GM12892 (cell line): ENCODE data around the gene PSMA7.

Experiments
- DNase-seq: peaks from one replicate; pipeline ENCODE4 v3.0.0; 2011; ENCODE audit not compliant: insufficient read length
- FAIRE-seq: peaks from 2 replicates; lab custom pipeline; 2011; peaks lifted over from hg19 to GRCh38; lab: Jason Lieb, UNC
- POLR2A ChIP-seq: IDR thresholded peaks from 2 replicates; pipeline ENCODE4 v1.6.1; 2011; ENCODE audit warnings: low read depth, low read length, control low read depth
- POLR2AphosphoS5 ChIP-seq: IDR thresholded peaks from 2 replicates; pipeline ENCODE4 v1.6.1; 2011; ENCODE audit warnings: low read depth, low read length, control low read depth
- TAF1 ChIP-seq: IDR thresholded peaks from 2 replicates; pipeline ENCODE4 v1.6.1; 2011; ENCODE audit warnings: low read depth, mild to moderate bottlenecking, control low read depth, low read length, borderline replicate concordance

PSMA7 gene

GRCh38 chr20:62159839-62160238 lies 16.6 kb upstream of the PSMA7 start:
- FAIRE-seq (peak; percentile 51), DNase-seq (peak; percentile 63)
- TF ChIP-seq TAF1: no peak
- no peak for TF ChIP-seq POLR2AphosphoS5
- no peak for TF ChIP-seq POLR2A

- DNase-seq (no peak), FAIRE-seq (no peak)
- TF ChIP-seq TAF1 (no peak), POLR2A (no peak), POLR2AphosphoS5 (no peak)
These were observed 15.9 kb upstream of the PSMA7 start for GRCh38 chr20:62159052-62159451.

DNA sequence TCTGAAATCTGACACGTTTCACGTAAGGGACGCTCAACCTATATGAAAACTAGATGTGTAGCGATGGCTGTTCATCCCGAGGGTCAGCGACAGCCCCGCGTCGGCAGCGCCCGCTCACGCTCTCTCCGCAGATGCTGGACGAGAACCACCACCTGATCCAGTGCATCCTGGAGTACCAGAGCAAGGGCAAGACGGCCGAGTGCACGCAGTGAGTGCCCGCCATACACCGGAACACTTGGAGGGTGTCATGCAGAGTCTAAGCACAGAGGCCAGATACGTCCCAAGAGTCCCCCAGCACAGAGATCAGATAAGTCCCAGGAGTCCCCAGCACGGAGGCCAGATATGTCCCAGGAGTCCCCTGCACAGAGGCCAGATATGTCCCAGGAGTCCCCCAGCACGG lies 15.3 kb upstream of the PSMA7 start:
- TF ChIP-seq POLR2A: no peak
- no peak for TF ChIP-seq POLR2AphosphoS5
- no peak for TF ChIP-seq TAF1
- FAIRE-seq: no peak
- DNase-seq: no peak

DNA sequence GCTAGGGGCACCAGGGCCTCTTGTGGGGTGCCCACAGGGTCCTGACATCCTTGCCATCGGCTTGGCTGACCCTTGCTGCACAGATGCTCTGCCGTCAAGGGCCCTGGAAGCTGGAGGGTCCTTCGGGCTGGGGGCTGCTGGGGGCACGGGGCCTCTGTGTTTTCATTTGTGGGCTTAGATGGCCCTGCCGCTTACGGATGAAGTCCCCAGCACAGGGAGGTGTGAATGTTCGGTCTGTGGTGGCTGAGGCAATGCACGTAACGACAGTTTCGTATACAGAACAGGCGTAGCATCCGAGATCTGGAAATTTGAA lies 14.8 kb upstream of the PSMA7 start:
- TF ChIP-seq TAF1 (no peak), POLR2AphosphoS5 (no peak), POLR2A (no peak)
- DNase-seq (no peak), FAIRE-seq (no peak)

- TF ChIP-seq TAF1: no peak
- no peak for TF ChIP-seq POLR2AphosphoS5
- no peak for TF ChIP-seq POLR2A
- FAIRE-seq (no peak), DNase-seq (no peak)
These were observed 14.3 kb upstream of the PSMA7 start for GRCh38 chr20:62157387-62158087.

DNA sequence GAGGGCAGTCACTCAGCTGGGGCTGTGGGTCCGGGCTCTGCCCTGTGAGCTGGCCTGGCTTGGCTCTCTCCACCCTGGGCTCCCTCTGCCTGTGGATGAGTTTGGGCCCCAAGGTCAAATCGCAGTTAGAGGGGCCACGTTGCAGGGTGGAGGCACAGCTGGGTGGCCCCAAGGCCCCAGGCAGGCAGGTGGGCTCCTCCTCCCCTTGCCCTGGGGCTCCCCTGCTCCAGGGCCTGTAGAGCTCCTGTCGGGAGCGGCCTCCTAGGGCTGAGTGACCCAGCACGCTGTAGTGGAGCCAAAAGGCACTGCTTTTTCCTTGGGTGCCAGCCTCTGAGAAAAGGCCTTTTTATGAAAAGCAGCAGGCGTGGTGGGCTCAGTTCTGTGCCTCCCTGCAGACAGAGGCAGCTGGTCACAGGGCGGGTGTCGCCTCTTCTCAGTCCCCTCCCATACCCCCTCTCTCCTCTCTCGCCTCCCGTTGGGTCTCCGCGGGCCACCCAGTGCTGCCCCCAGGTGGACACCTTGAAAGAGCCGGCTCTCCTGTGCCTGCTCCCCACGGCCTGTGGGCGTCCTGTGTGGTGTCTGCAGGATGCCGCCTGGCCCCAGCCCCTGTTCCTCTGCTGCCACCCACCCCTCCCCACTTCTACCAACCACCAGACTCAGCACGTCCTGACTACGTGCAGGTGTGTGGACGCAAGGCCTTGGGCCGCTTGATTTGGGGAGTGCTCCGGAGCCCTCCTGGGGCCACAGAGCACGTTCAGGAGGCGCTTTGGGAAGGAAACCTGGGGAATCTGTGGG lies 13.6 kb upstream of the PSMA7 start:
- no peak for FAIRE-seq
- TF ChIP-seq POLR2AphosphoS5 (no peak), POLR2A (no peak), TAF1 (no peak)
- DNase-seq: peak; percentile 87

DNA sequence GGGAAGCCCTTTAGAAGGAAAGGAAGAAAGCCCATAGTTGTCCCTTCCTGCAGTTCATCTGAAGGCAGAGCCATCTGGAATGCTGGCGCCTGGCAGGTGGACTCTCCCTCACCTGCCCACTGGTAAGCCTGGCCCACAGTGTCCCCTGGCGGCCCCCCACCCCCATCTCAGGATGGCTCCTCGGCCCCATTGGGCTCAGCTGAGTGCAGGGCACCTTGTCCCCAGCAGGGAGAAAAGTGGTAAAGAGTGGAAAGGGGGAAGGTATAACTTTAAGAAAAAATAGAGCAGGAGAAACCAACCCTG lies 13.0 kb upstream of the PSMA7 start:
- TF ChIP-seq POLR2A (no peak), TAF1 (no peak), POLR2AphosphoS5 (no peak)
- FAIRE-seq: no peak

DNA sequence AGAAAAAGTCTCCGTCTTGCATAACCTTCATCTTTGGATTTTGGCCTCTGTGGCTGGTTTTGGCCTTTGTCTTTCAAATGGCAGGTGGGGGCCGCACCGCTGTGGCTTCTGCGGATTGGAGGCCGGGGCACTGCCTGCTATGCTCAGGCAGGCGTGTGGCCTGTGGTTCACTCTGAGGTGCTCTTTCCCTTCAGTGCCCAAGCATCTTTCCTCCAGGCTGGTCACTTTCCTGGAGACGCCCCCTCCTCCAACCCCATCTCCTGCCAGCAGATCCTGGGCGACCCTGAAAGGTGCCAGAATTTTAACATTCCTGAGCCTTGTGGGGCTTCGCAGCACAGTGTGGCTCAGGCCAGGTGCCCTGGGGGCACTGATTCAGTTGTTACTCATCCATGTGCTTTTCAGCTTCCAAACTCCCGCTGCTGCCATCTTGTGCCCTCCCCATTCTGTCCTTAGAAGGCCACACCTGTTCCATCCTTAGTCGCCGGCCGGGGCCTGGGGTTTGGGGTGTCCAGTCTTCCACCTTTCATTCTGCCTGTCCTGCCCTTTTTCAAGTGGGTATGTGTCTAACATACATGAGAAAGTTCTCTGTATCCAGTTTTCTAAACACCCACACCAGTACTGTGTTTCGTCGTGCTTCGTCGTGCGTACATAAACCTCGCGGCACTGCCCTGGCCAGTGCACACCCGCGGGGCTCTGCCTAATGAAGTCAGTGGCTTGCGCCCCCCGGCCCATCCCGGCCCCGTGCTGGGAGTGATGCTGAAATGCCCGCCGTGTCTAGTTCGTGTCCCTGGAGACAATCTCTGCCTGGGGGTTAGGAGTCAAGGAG lies 12.4 kb upstream of the PSMA7 start:
- TF ChIP-seq POLR2A (no peak), POLR2AphosphoS5 (no peak), TAF1 (no peak)
- FAIRE-seq: no peak
- no peak for DNase-seq

More for the DNA sequence above, 13.0 kb upstream of the PSMA7 start:
- DNase-seq: no peak

DNA sequence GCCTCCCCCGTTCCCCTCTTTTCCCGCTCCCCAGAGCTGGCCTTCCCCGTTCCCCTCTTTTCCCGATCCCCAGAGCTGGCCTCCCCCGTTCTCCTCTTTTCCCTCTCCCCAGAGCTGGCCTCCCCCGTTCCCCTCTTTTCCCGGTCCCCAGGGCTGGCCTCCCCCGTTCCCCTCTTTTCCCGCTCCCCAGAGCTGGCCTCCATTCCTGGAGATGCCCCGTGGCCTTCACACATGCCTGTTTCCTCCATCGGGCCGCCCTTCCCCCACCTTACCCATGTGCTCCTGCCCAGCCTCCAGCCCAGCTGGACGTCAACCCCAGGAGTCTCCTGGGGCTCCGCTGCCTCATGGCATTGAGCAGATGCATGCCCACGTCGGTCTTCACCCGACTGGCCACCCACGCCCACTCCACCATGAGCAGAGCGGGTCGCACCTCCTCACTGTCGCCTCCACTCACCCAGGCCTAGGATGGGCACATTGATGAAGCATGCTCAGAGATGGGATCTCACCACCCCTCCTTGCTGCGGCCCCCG lies 8.7 kb upstream of the PSMA7 start:
- FAIRE-seq: no peak
- DNase-seq: no peak
- TF ChIP-seq POLR2A (no peak), POLR2AphosphoS5 (no peak), TAF1 (no peak)

GRCh38 chr20:62151225-62151624 lies 8.0 kb upstream of the PSMA7 start:
- no peak for FAIRE-seq
- DNase-seq: no peak
- no peak for TF ChIP-seq POLR2A
- no peak for TF ChIP-seq POLR2AphosphoS5
- no peak for TF ChIP-seq TAF1

DNA sequence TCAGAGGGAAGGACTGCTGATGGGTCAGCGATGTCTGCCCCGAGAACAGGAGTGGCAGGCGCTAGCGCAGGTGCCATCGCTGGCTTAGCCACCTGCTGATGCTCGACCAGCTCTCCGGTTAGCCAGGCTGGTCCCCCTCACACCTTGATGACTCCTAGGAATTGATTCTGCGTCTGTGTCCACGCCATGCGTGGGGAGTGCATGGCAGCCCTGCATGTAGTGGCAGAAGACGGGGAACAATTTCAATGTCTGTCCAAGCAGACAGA lies 7.0 kb upstream of the PSMA7 start:
- FAIRE-seq: no peak
- DNase-seq: no peak
- no peak for TF ChIP-seq TAF1
- TF ChIP-seq POLR2A: no peak
- no peak for TF ChIP-seq POLR2AphosphoS5

DNA sequence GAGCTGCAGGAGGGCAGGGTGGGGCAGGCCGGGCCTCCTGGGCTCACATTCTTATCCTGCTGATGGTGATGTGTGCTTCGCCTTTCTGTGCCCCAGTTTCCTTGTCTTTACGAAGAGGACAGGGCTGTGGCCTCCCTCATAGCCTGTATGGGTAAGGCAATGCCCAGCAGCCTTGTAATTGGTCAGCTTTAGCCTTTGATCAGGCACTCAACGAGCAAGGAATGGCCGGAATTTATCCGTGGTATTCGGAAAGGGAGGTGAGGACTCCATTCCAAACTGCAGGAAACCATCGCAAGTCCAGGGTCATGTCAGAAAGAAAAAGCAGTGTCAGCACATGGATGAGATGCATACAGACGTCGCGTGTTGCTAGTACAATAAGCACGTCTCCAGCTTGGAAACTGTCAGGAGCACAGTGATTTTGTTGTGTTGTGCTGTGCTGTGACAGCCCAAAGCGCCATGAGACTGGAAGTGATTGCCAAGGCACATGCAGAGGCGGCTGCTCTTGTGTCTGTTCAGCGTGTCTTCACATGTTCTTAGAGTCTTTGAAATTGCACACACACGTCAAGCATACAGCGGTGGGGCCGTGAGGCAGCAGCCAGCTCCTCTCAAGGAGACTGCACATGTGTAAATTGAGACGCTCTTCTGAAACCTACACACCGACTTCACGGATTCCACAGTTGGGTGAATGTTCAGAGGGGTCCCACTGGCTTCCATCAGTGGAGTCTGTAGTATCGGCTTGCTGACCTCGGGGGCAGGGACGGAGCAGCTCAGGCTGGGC lies 6.5 kb upstream of the PSMA7 start:
- DNase-seq (no peak), FAIRE-seq (no peak)
- TF ChIP-seq TAF1 (no peak), POLR2AphosphoS5 (no peak), POLR2A (no peak)
